ENCODE data around the gene ORM1. TPM values are rescaled to one million over a fixed set of nuclear protein-coding genes. Genes with fewer than 3 reads are reported as not detected.

ORM1 gene
- total RNA-seq, 1 experiment from 2014 or later = 4.4 TPM

DNA sequence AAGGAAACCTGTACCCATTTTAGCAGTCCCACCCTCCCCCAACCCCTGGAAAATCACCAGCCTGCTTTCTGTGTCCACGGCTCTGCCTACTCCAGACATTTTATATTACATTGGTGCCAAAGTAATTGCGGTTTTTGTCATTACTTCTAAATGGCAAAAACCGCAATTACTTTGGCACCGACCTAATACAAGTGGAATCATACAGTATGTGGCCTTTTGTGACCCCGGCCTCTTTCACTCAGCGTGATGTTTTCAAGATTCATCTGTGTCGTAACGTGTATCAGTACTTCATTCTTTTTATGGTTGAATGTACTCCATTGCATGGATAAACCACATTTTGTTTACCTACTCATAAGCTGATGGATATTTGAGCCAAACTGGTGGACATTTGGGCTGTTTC, 9.7 kb upstream of the ORM1 start:
- DNase-seq = no peak
- Histone ChIP-seq H3K79me1 (ENCODE audit: insufficient read depth, low read depth, low read length, poor library complexity, severe bottlenecking) (no peaks in the 10 kb centered on the region), H3K14ac (ENCODE audit: insufficient read depth, low read length) (no peak overlapping the region), H3K27me3 (ENCODE audit: insufficient read depth, low read length) (no peaks in the 10 kb centered on the region), H2BK5ac (ENCODE audit: insufficient read length, low read length) (no peak overlapping the region), H4K5ac (ENCODE audit: insufficient read length, low read depth, low read length) (no peak overlapping the region), H3K18ac (ENCODE audit: insufficient read length, low read depth, low read length) (no peak overlapping the region), H3K56ac (ENCODE audit: insufficient read length, low read depth, low read length) (no peak overlapping the region), H3K4me2 (ENCODE audit: insufficient read depth, insufficient read length, low read length) (no peak overlapping the region), H2BK120ac (ENCODE audit: low read depth, low read length, poor library complexity, severe bottlenecking) (no peak overlapping the region), H3K4me1 (ENCODE audit: insufficient read depth, low read length) (no peaks in the 10 kb centered on the region), H4K91ac (ENCODE audit: insufficient read length, low read depth, low read length) (no peak overlapping the region), H3K9me3 (ENCODE audit: control insufficient read depth, low read depth, low read length) (no peaks in the 10 kb centered on the region), H2AK5ac (ENCODE audit: insufficient read length, low read length) (no peak overlapping the region), H3K79me2 (ENCODE audit: insufficient read depth, low read length) (no peaks in the 10 kb centered on the region), H3K23me2 (ENCODE audit: insufficient read length, low read depth, low read length, poor library complexity, severe bottlenecking) (no peaks in the 10 kb centered on the region), H2BK15ac (ENCODE audit: low read depth, low read length) (no peak overlapping the region), H4K8ac (replicated peaks; ENCODE audit: insufficient read length, low read depth, low read length) (no peak overlapping the region), H3K9ac (ENCODE audit: extremely low read depth, insufficient read length, low read length) (no peak overlapping the region), H3K4ac (ENCODE audit: low read depth, low read length) (no peak overlapping the region), H2BK20ac (ENCODE audit: low read depth, low read length, poor library complexity, severe bottlenecking) (no peak overlapping the region), H3T11ph (ENCODE audit: low read length) (no peak overlapping the region), H2BK12ac (ENCODE audit: insufficient read length, low read depth, low read length) (no peak overlapping the region), H2AFZ (ENCODE audit: low read length) (no peak overlapping the region), H4K20me1 (ENCODE audit: control insufficient read depth, insufficient read depth, insufficient read length) (no peaks in the 10 kb centered on the region), H3K27ac (ENCODE audit: insufficient read length, low read depth, low read length) (no peak overlapping the region), H3K23ac (ENCODE audit: insufficient read length, low read depth, low read length) (no peak overlapping the region)
- peaks cover 0 to 7% (median 0%) of the 10 kb centered on the region in 3 experiments; a peak in 3 of 7 replicates for H3K36me3 Mint-ChIP-seq (ENCODE audit: insufficient read depth in 1 of 3, low read depth in 3 of 3)
- WGBS (ENCODE audit: extremely low coverage, insufficient read length, low lambda C conversion rate) = no CpG with 5 or more reads among the region's 8 CpGs
- H3K4me3 Mint-ChIP-seq = no peak overlapping the region
- H3K27me3 Mint-ChIP-seq (ENCODE audit: low read depth) = no peaks in the 10 kb centered on the region; the same call in none of the 2 replicates
- TF ChIP-seq, protein P1, sequence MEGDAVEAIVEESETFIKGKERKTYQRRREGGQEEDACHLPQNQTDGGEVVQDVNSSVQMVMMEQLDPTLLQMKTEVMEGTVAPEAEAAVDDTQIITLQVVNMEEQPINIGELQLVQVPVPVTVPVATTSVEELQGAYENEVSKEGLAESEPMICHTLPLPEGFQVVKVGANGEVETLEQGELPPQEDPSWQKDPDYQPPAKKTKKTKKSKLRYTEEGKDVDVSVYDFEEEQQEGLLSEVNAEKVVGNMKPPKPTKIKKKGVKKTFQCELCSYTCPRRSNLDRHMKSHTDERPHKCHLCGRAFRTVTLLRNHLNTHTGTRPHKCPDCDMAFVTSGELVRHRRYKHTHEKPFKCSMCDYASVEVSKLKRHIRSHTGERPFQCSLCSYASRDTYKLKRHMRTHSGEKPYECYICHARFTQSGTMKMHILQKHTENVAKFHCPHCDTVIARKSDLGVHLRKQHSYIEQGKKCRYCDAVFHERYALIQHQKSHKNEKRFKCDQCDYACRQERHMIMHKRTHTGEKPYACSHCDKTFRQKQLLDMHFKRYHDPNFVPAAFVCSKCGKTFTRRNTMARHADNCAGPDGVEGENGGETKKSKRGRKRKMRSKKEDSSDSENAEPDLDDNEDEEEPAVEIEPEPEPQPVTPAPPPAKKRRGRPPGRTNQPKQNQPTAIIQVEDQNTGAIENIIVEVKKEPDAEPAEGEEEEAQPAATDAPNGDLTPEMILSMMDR (conservative IDR thresholded peaks at IDR 0.05) = no peak
- no peak overlapping the region for H3K27ac Mint-ChIP-seq
- H3K9me3 Mint-ChIP-seq = no peaks in the 10 kb centered on the region
- H3K4me1 Mint-ChIP-seq = peaks cover 0 to 5% of the 10 kb centered on the region in 2 experiments; a peak in 3 of 4 replicates
